Left lung (tissue), 10 donors: Measurements from ENCODE around the gene RPS6KA2. TPM values are rescaled to one million over a fixed set of nuclear protein-coding genes. Genes with fewer than 3 reads are reported as not detected.

ENCODE experiments used
- ATAC-seq: fragments of 200-7000 bp; cut with Tn5 transposase; one replicate; pipeline ENCODE4 v1.9.1; 2020; ENCODE audit warnings: moderate library complexity
- DNase-seq, 4 donors: peaks; one replicate each; pipeline ENCODE4 v3.0.0-alpha.2; 2013 to 2020
- H3K27ac ChIP-seq, 2 donors: fragments of 200-600 bp; sonication (generic) in 1 of 2; one replicate each; pipeline versions ENCODE4 v1.5.0 to v1.8.0; 2020 to 2021
- H3K27me3 ChIP-seq, 2 donors: fragments of 200-600 bp; sonication (generic) in 1 of 2; one replicate each; pipeline versions ENCODE4 v1.5.0 to v1.8.0; 2020 to 2021
- H3K36me3 ChIP-seq, 2 donors: fragments of 200-600 bp; sonication (generic) in 1 of 2; one replicate each; pipeline versions ENCODE4 v1.5.0 to v1.8.0; 2020 to 2021
- H3K4me1 ChIP-seq, 2 donors: fragments of 200-600 bp; one replicate each; pipeline ENCODE4 v1.8.0; 2021
- H3K4me3 ChIP-seq, 2 donors: fragments of 200-600 bp; sonication (generic) in 1 of 2; one replicate each; pipeline versions ENCODE4 v1.5.0 to v1.8.0; 2020 to 2021; ENCODE audit warnings: mild to moderate bottlenecking in 1 of 2
- H3K9me3 ChIP-seq, 2 donors: fragments of 200-600 bp; sonication (generic) in 1 of 2; one replicate each; pipeline versions ENCODE4 v1.5.0 to v1.8.0; 2020 to 2021
- intact Hi-C, 2 donors: fragments of 100-400 bp; cut with DNase I; formaldehyde crosslinking; loops; one replicate each; pipeline versions ENCODE4 v1.11.2 to v1.14.2; 2022
- polyA plus RNA-seq, 6 donors: library from polyadenylated mRNA; unstranded; fragments of 120-200 nt; gene quantifications; one replicate each; pipeline ENCODE4 v1.2.1, GENCODE V29; 2013; ENCODE audit not compliant: insufficient read length in 6 of 6
- total RNA-seq, 2 donors: library from RNA; stranded (reverse); fragmentation: NEBNext Ultra II Directional; extraction: Animal tissue kit (Norgen Biotek cat#: 25700); gene quantifications; one replicate each; pipeline ENCODE4 v1.2.1, GENCODE V29; 2021
- TF ChIP-seq, protein P1 (sequence below), 2 donors: fragments of 200-600 bp; sonication (generic) in 1 of 2; IDR thresholded peaks; one replicate each; pipeline versions ENCODE4 v1.5.0 to v1.8.0; 2021; ENCODE audit warnings: antibody characterized with exemption in 2 of 2
- donor health status: DM: no; HTN: yes; CAD: no.
- donor health status: DM: no; HTN: no; CAD: no.

Gene RPS6KA2
- total and polyA plus RNA-seq, 8 donors, result 42.0 to 160 (median 48.0) TPM

DNA sequence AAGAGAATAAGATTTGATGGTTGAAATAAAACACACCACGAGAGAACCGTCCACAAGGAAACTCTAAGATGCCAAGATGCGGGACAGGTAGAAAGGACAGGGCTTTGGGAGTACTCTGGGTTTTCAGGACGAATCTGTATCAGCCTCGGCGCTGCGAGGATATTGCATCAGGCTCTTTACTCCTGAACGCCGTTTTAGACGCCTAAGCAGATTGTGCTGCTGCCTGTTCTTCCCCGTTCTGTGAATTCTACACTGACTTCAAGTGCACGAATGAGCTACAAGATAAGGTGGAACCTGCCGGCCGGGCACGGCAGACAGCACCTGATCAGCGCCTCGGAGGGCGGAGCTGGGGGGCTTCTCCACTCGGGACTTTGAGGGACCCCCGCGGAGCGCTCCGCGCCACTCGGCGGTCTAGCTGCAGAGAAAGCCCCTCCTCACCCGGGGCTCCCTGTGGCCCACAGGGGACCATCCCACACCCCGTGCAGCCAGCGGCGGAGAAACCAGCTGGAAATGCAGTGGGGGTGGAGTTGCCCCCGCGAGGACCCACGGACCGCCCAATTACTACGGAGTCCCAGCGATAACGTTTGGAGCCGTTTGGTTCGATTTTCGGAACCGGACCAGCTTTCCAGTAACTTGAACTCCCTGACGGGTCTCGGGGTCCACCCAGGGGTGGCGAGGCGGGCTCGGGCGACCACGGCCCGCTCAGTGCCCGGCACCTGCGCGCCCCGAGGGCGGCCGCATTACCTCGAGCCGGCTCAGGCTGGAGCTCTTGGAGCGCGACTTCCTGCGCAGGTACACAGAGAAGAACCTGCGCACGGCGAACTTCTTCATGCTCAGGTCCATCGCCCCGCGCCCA lies 646 bp downstream of the RPS6KA2 start:
- intact Hi-C loops, result no loop called here

DNA sequence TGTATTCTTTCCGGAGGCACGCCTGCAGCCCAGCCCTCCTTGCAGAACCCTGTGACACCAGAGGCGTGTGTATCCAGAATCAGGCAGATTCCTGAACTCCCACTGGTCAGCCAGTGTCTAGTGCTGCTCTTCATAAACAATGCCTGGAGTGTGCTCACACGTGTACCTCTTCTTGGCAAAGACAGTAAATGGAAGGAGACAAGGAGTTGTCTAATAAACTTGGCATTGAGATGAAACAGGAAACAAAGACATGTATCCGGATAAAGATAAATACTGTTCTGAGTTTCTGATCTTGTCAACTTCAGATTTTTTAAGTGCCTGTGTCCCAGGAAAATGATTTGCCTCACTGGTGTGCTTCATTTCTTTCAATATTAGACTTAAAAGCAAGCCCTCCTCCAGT lies 1.7 kb downstream of the RPS6KA2 start:
- Histone ChIP-seq H3K4me1 (peaks cover 17 to 69% of the 10 kb centered on the region in 2 donors), H3K27ac (peak overlapping the region; percentile 84 to 86), H3K4me3 (peak overlapping the region in 1 of 2 donors; percentile 90), H3K9me3 (no peaks in the 10 kb centered on the region), H3K36me3 (no peaks in the 10 kb centered on the region), H3K27me3 (peaks cover 0 to 16% of the 10 kb centered on the region in 2 donors)
- no peak for ATAC-seq
- intact Hi-C loops, result no loop called here
- TF ChIP-seq, protein P1, sequence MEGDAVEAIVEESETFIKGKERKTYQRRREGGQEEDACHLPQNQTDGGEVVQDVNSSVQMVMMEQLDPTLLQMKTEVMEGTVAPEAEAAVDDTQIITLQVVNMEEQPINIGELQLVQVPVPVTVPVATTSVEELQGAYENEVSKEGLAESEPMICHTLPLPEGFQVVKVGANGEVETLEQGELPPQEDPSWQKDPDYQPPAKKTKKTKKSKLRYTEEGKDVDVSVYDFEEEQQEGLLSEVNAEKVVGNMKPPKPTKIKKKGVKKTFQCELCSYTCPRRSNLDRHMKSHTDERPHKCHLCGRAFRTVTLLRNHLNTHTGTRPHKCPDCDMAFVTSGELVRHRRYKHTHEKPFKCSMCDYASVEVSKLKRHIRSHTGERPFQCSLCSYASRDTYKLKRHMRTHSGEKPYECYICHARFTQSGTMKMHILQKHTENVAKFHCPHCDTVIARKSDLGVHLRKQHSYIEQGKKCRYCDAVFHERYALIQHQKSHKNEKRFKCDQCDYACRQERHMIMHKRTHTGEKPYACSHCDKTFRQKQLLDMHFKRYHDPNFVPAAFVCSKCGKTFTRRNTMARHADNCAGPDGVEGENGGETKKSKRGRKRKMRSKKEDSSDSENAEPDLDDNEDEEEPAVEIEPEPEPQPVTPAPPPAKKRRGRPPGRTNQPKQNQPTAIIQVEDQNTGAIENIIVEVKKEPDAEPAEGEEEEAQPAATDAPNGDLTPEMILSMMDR (IDR thresholded peaks at IDR 0.05), result no peak
- no peak for DNase-seq

More for the DNA sequence above, 646 bp downstream of the RPS6KA2 start:
- DNase-seq (peak in 2 of 4 donors; percentile 37 to 87), ATAC-seq (peak; percentile 0)
- H3K4me3 ChIP-seq, result peak overlapping the region; percentile 87 to 90
- no peaks in the 10 kb centered on the region for H3K9me3 ChIP-seq
- TF ChIP-seq, protein P1 (IDR thresholded peaks at IDR 0.05), result no peak
- H3K36me3 ChIP-seq, result no peaks in the 10 kb centered on the region
- H3K27me3 ChIP-seq, result peaks cover 0 to 16% of the 10 kb centered on the region in 2 donors
- peak overlapping the region; percentile 84 to 86 for H3K27ac ChIP-seq
- peaks cover 7 to 58% of the 10 kb centered on the region in 2 donors for H3K4me1 ChIP-seq

DNA sequence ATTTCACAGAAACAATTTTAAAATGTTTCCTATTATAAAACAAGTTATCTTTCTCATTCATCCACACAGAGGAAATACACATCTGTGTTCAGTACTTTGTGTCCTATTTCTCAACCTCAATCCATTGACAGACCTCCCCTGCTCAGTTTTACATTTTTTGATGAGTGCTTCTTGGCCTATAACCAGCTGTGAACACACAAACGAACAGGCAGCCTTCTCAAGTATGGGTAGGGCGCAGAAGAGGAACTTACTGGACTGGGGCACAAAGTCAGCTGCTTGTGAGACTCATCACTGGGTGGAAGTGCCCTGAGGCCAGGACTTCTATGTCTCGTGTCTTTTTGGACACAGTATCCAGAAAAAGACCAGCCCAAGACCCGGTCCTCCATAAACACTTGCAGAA lies 2.8 kb downstream of the RPS6KA2 start:
- H3K27ac ChIP-seq, result peak overlapping the region; percentile 60 to 86
- H3K4me1 ChIP-seq, result peaks cover 27 to 77% of the 10 kb centered on the region in 2 donors
- TF ChIP-seq, protein P1 (IDR thresholded peaks at IDR 0.05), result no peak
- H3K9me3 ChIP-seq, result no peaks in the 10 kb centered on the region
- DNase-seq, result peak in 2 of 4 donors; percentile 54 to 68
- H3K27me3 ChIP-seq, result peaks cover 0 to 16% of the 10 kb centered on the region in 2 donors
- peak overlapping the region in 1 of 2 donors; percentile 90 for H3K4me3 ChIP-seq
- H3K36me3 ChIP-seq, result no peaks in the 10 kb centered on the region
- intact Hi-C loops, result no loop called here
- ATAC-seq, result peak; percentile 2

DNA sequence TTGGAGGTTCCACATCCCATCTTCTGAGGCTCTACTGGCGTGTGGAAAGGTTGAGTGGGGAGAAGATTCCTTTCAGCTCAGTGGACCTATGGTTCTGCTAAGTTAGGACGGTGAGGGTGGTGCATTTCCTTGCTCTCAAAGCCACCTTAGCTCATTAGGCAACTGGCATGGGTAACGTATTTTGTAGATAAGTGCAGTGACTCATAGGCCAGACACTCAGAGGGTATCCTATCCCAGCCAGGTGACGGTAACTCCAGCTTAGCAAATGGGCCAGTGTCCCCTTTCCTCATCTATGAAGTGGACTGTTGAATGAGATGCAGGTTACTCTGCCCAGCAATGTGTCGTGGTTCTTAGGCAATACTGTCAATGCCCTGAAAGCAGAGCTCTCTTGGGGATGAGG lies 3.7 kb downstream of the RPS6KA2 start:
- peak; percentile 3 for ATAC-seq
- intact Hi-C loops, result no loop called here
- TF ChIP-seq, protein P1 (IDR thresholded peaks at IDR 0.05), result no peak

DNA sequence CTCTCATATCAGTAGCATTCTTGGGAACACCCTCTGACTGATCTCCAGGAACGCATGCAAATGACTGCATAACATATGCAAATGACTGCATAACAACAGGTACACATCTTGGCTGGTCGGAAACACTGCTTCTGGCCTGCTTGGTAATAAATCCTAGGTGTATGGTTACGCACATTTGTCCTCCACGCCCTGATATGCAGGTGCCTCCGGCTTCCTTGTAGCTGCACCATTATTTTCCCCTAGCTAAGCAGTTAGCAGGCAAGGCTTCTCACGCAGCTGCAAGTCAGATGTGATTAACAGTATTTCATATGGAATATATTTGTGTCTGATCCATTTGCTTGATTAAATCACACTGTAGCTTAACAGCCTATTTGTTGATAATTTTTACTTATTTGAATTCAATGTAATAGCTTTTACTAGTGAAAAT lies 5.9 kb downstream of the RPS6KA2 start:
- Histone ChIP-seq H3K36me3 (peaks cover 0 to 21% of the 10 kb centered on the region in 2 donors), H3K9me3 (no peaks in the 10 kb centered on the region), H3K27ac (peak overlapping the region; percentile 66 to 74), H3K27me3 (peaks cover 0 to 4% of the 10 kb centered on the region in 2 donors), H3K4me1 (peaks cover 29 to 85% of the 10 kb centered on the region in 2 donors), H3K4me3 (no peak overlapping the region)
- ATAC-seq (no peak), DNase-seq (no peak)
- intact Hi-C loops, result no loop called here
- TF ChIP-seq, protein P1 (IDR thresholded peaks at IDR 0.05), result no peak

More for the DNA sequence above, 3.7 kb downstream of the RPS6KA2 start:
- no peaks in the 10 kb centered on the region for H3K9me3 ChIP-seq
- H3K36me3 ChIP-seq, result peaks cover 0 to 7% of the 10 kb centered on the region in 2 donors
- peaks cover 29 to 74% of the 10 kb centered on the region in 2 donors for H3K4me1 ChIP-seq
- peak overlapping the region; percentile 75 to 86 for H3K27ac ChIP-seq
- no peak for DNase-seq
- H3K4me3 ChIP-seq, result no peak overlapping the region
- peaks cover 0 to 11% of the 10 kb centered on the region in 2 donors for H3K27me3 ChIP-seq
